ENCODE measurements around the gene RAPGEF4. TPM values are rescaled to one million over a fixed set of nuclear protein-coding genes. Genes with fewer than 3 reads are reported as not detected.

Gene RAPGEF4
- polyA plus RNA-seq, 3 donors, result not detected

GRCh38 chr2:172988728-172989127 lies 253.1 kb downstream of the RAPGEF4 start:
- Histone ChIP-seq H2AFZ (ENCODE audit: insufficient read depth, low read depth, low read length, poor library complexity, severe bottlenecking) (no peak overlapping the region), H3K4me3 (replicated peaks in 1 of 3; ENCODE audit: low read depth in 2 of 3, low read length in 3 of 3) (no peak overlapping the region), H3K36me3 (replicated peaks in 1 of 2; ENCODE audit: control insufficient read depth in 1 of 2, insufficient read depth in 2 of 2, low read length in 2 of 2) (no peaks in the 10 kb centered on the region), H4K20me1 (ENCODE audit: insufficient read depth, low read length) (no peaks in the 10 kb centered on the region), H3K27ac (ENCODE audit: low read depth in 1 of 2, low read length in 2 of 2) (no peak overlapping the region), H3K9me3 (replicated peaks in 1 of 2; ENCODE audit: control insufficient read depth in 1 of 2, insufficient read depth in 1 of 2, low read length in 2 of 2) (no peaks in the 10 kb centered on the region), H3K27me3 (ENCODE audit: control insufficient read depth in 2 of 2, insufficient read depth in 2 of 2, low read length in 2 of 2) (no peaks in the 10 kb centered on the region), H3K9ac (ENCODE audit: insufficient read depth, low read length, poor library complexity, severe bottlenecking) (no peak overlapping the region), H3K79me2 (ENCODE audit: insufficient read depth, low read length) (no peaks in the 10 kb centered on the region), H3K4me2 (replicated peaks; ENCODE audit: extremely low read depth, low read length, poor library complexity, severe bottlenecking) (no peak overlapping the region), H3K4me1 (ENCODE audit: control insufficient read depth in 1 of 2, insufficient read depth in 2 of 2, low read length in 2 of 2) (peaks cover 16 to 21% of the 10 kb centered on the region in 2 donors)
- Mint-ChIP-seq H3K27ac (no peak overlapping the region), H3K4me3 (no peak overlapping the region), H3K9me3 (no peaks in the 10 kb centered on the region), H3K27me3 (ENCODE audit: low read depth in 3 of 3) (peaks cover 1 to 6% (median 3%) of the 10 kb centered on the region in 3 donors), H3K36me3 (no peaks in the 10 kb centered on the region), H3K4me1 (peaks cover 26% of the 10 kb centered on the region)
- no peak for TF ChIP-seq CTCF (IDR thresholded peaks at IDR 0.05)
- intact Hi-C loops (cut with micrococcal nuclease), result no loop called here
- WGBS (ENCODE audit: insufficient coverage), result 94% methylated on average over 5 of the region's 7 CpGs
- no peak for DNase-seq

GRCh38 chr2:172991031-172991430 lies 255.4 kb downstream of the RAPGEF4 start:
- no peak overlapping the region for H2AFZ ChIP-seq (ENCODE audit: insufficient read depth, low read depth, low read length, poor library complexity, severe bottlenecking)
- peaks cover 34% of the 10 kb centered on the region for H3K4me1 Mint-ChIP-seq
- no peaks in the 10 kb centered on the region for H4K20me1 ChIP-seq (ENCODE audit: insufficient read depth, low read length)
- H3K27ac ChIP-seq (ENCODE audit: low read depth in 1 of 2, low read length in 2 of 2), result no peak overlapping the region
- peaks cover 16 to 17% of the 10 kb centered on the region in 2 donors for H3K4me1 ChIP-seq (ENCODE audit: control insufficient read depth in 1 of 2, insufficient read depth in 2 of 2, low read length in 2 of 2)
- no peaks in the 10 kb centered on the region for H3K9me3 ChIP-seq (replicated peaks in 1 of 2; ENCODE audit: control insufficient read depth in 1 of 2, insufficient read depth in 1 of 2, low read length in 2 of 2)
- H3K9ac ChIP-seq (ENCODE audit: insufficient read depth, low read length, poor library complexity, severe bottlenecking), result no peak overlapping the region
- DNase-seq, result no peak
- TF ChIP-seq CTCF (IDR thresholded peaks at IDR 0.05), result no peak
- 73% methylated on average over 3 of the region's 7 CpGs for WGBS (ENCODE audit: insufficient coverage)
- intact Hi-C loops (cut with micrococcal nuclease), result no loop called here
- H3K4me3 ChIP-seq (replicated peaks in 1 of 3; ENCODE audit: low read depth in 2 of 3, low read length in 3 of 3), result no peak overlapping the region
- H3K4me2 ChIP-seq (replicated peaks; ENCODE audit: extremely low read depth, low read length, poor library complexity, severe bottlenecking), result no peak overlapping the region
- no peak overlapping the region for H3K4me3 Mint-ChIP-seq
- peaks cover 0 to 4% (median 3%) of the 10 kb centered on the region in 3 donors for H3K27me3 Mint-ChIP-seq (ENCODE audit: low read depth in 3 of 3)
- no peak overlapping the region for H3K27ac Mint-ChIP-seq
- H3K9me3 Mint-ChIP-seq, result no peaks in the 10 kb centered on the region
- H3K79me2 ChIP-seq (ENCODE audit: insufficient read depth, low read length), result no peaks in the 10 kb centered on the region
- H3K27me3 ChIP-seq (ENCODE audit: control insufficient read depth in 2 of 2, insufficient read depth in 2 of 2, low read length in 2 of 2), result no peaks in the 10 kb centered on the region
- H3K36me3 ChIP-seq (replicated peaks in 1 of 2; ENCODE audit: control insufficient read depth in 1 of 2, insufficient read depth in 2 of 2, low read length in 2 of 2), result no peaks in the 10 kb centered on the region
- no peaks in the 10 kb centered on the region for H3K36me3 Mint-ChIP-seq
